ENCODE results near the gene YEATS2.
A peak's percentile ranks its signal among the peaks of the same experiment; 100 is the strongest.

Gene YEATS2

DNA sequence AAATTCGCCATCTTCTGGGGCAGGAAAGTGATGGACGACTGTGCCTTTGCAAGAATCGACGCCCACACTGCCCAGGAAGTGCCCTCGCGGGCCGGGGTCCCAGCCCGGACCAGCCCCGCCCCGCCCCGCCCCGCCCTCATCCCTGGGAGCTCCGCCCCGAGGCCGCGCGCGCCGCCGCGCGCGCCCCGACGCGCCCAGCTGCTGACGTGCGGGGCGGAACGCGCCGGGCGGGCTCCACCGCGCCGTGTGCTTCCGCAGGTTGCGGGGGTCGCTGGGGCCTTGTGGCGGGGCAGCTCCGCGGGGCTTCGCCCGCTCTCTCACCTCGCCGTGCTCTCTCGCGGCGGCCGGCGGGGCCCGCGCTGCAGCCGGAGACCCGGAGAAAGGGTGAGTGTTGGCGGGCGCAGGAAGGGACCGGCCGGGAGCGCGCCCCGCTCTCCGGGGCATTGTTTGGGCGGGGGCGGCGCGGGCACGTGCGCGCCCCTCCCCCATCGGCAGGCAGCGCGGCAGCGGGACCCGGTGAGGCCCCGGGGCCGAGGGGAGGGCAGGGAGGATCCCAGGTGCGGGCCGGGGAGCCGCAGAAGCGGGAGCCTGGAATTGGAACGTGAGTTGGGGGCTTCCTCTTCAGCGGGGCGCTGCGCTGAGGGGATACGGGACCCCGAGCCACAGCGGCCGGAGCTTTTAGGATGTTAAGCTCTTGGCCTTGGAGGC is at the start of gene YEATS2:
Gene YEATS2 (plus strand): TSS at position 188 of the 708 bp plus-strand sequence. CDS start 17,366 bp downstream, outside the sequence.
- TF ChIP-seq EZH2phosphoT487 (IDR thresholded peaks at IDR 0.05; ENCODE audit: low read depth), result no peak
- TF ChIP-seq, protein P1, sequence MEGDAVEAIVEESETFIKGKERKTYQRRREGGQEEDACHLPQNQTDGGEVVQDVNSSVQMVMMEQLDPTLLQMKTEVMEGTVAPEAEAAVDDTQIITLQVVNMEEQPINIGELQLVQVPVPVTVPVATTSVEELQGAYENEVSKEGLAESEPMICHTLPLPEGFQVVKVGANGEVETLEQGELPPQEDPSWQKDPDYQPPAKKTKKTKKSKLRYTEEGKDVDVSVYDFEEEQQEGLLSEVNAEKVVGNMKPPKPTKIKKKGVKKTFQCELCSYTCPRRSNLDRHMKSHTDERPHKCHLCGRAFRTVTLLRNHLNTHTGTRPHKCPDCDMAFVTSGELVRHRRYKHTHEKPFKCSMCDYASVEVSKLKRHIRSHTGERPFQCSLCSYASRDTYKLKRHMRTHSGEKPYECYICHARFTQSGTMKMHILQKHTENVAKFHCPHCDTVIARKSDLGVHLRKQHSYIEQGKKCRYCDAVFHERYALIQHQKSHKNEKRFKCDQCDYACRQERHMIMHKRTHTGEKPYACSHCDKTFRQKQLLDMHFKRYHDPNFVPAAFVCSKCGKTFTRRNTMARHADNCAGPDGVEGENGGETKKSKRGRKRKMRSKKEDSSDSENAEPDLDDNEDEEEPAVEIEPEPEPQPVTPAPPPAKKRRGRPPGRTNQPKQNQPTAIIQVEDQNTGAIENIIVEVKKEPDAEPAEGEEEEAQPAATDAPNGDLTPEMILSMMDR (IDR thresholded peaks at IDR 0.05; ENCODE audit: low read depth, low read length), result no peak
- H3K4me1 ChIP-seq (ENCODE audit: low read length), result peaks cover 16% of the 10 kb centered on the region
- peak within 1 kb of the TSS; percentile 97 for H2AFZ ChIP-seq (ENCODE audit: low read depth, low read length)
- peaks cover 55% of the 10 kb centered on the region for H3K79me2 ChIP-seq (ENCODE audit: low read length)
- H3K27me3 ChIP-seq (ENCODE audit: low read depth, low read length), result no peaks in the 10 kb centered on the region
- peaks cover 6% of the 10 kb centered on the region for H3K36me3 ChIP-seq (replicated peaks; ENCODE audit: low read depth, low read length)
- H3K4me2 ChIP-seq (ENCODE audit: low read length), result peak within 1 kb of the TSS; percentile 93
- H4K20me1 ChIP-seq (ENCODE audit: insufficient read depth, low read length), result peaks cover 37% of the 10 kb centered on the region
- peak within 1 kb of the TSS; percentile 78 for H3K27ac ChIP-seq (ENCODE audit: low read length)
- H3K9me3 ChIP-seq (ENCODE audit: insufficient read depth, low read length), result no peaks in the 10 kb centered on the region
- peak within 1 kb of the TSS; percentile 97 for H3K9ac ChIP-seq (ENCODE audit: low read length)
- H3K4me3 ChIP-seq (ENCODE audit: low read length), result peak within 1 kb of the TSS; percentile 93

DNA sequence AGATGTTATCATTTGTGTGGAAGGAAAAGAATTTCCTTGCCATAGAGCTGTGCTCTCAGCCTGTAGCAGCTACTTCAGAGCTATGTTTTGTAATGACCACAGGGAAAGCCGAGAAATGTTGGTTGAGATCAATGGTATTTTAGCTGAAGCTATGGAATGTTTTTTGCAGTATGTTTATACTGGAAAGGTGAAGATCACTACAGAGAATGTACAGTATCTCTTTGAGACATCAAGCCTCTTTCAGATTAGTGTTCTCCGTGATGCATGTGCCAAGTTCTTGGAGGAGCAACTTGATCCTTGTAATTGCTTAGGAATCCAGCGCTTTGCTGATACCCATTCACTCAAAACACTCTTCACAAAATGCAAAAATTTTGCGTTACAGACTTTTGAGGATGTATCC is 47.0 kb upstream of the YEATS2 start:
- no peak overlapping the region for H3K9ac ChIP-seq (ENCODE audit: low read length)
- peaks cover 20% of the 10 kb centered on the region for H3K36me3 ChIP-seq (replicated peaks; ENCODE audit: low read depth, low read length)
- no peak overlapping the region for H3K4me2 ChIP-seq (ENCODE audit: low read length)
- no peaks in the 10 kb centered on the region for H3K79me2 ChIP-seq (ENCODE audit: low read length)
- no peak overlapping the region for H3K27ac ChIP-seq (ENCODE audit: low read length)
- no peak overlapping the region for H3K4me3 ChIP-seq (ENCODE audit: low read length)
- H3K4me1 ChIP-seq (ENCODE audit: low read length), result no peaks in the 10 kb centered on the region
- TF ChIP-seq EZH2phosphoT487 (IDR thresholded peaks at IDR 0.05; ENCODE audit: low read depth), result no peak
- TF ChIP-seq, protein P1 (IDR thresholded peaks at IDR 0.05; ENCODE audit: low read depth, low read length), result no peak
- H2AFZ ChIP-seq (ENCODE audit: low read depth, low read length), result no peak overlapping the region
- no peaks in the 10 kb centered on the region for H4K20me1 ChIP-seq (ENCODE audit: insufficient read depth, low read length)
- H3K9me3 ChIP-seq (ENCODE audit: insufficient read depth, low read length), result no peaks in the 10 kb centered on the region
- no peaks in the 10 kb centered on the region for H3K27me3 ChIP-seq (ENCODE audit: low read depth, low read length)

DNA sequence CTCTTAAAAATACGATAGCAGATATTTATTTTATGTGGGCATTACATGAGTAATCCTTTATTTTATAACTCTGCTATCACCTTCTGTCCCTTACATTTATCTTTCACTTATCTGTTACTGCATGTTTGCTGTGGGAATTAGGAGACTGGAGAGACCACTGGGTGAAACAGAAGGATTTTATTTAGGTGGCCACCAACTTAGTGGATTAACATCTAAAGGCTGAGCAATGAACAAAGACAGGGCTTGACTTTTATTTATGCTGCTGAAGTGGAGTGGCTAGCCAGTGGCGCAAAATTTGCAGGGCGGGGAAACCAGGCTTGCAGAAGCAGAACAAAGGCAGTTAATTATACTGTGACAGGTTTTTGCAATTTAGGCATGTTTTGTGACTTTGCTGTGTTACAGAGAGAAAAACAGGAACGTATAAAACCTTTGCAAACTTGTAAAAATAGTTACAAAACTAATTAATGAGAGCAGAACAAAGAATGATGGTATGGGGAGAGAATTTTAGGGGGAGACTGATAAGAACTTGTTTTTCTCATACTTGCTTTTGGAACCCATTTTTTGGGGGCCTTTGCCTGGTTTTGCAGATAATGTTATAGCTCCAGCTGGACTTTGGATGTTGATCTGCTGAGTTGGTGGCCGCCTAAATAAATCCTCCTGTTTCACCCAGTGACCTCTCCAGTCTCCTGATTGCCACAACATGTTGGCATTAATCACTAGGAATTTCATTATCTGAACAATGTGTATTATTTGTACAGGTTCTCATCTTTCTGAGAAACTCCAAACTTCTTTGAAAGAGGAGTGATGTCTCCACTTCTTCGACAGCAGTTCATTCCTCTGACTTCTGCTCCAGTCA is 44.2 kb upstream of the YEATS2 start:
- H3K4me2 ChIP-seq (ENCODE audit: low read length), result no peak overlapping the region
- TF ChIP-seq, protein P1 (IDR thresholded peaks at IDR 0.05; ENCODE audit: low read depth, low read length), result no peak
- TF ChIP-seq EZH2phosphoT487 (IDR thresholded peaks at IDR 0.05; ENCODE audit: low read depth), result no peak
- no peaks in the 10 kb centered on the region for H3K79me2 ChIP-seq (ENCODE audit: low read length)
- no peaks in the 10 kb centered on the region for H3K4me1 ChIP-seq (ENCODE audit: low read length)
- H3K27ac ChIP-seq (ENCODE audit: low read length), result no peak overlapping the region
- no peak overlapping the region for H3K4me3 ChIP-seq (ENCODE audit: low read length)
- peaks cover 20% of the 10 kb centered on the region for H3K36me3 ChIP-seq (replicated peaks; ENCODE audit: low read depth, low read length)
- H2AFZ ChIP-seq (ENCODE audit: low read depth, low read length), result no peak overlapping the region
- H3K9me3 ChIP-seq (ENCODE audit: insufficient read depth, low read length), result no peaks in the 10 kb centered on the region
- no peaks in the 10 kb centered on the region for H3K27me3 ChIP-seq (ENCODE audit: low read depth, low read length)
- H4K20me1 ChIP-seq (ENCODE audit: insufficient read depth, low read length), result no peaks in the 10 kb centered on the region
- H3K9ac ChIP-seq (ENCODE audit: low read length), result no peak overlapping the region

DNA sequence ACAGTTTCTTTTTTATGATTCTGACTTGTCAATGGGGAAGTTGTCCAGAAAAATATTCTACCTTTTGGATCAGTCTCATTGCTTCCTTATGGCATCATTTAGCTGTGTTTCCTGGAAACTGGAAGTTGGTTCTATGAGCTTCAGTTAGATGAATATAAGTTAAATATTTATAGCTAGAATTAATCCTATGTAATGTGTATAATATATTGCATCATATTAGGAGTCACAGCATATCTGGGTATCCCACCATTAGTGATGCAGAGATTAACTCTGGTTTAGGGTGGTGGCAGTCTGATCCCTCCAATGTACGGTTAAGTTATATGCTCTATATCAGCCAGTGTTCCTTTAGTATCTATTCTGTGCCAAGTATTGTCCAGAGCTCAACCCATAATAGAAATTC is 42.9 kb upstream of the YEATS2 start:
- Histone ChIP-seq H3K79me2 (ENCODE audit: low read length) (no peaks in the 10 kb centered on the region), H3K9ac (ENCODE audit: low read length) (no peak overlapping the region), H3K4me3 (ENCODE audit: low read length) (no peak overlapping the region), H3K36me3 (replicated peaks; ENCODE audit: low read depth, low read length) (peaks cover 20% of the 10 kb centered on the region), H3K4me2 (ENCODE audit: low read length) (no peak overlapping the region), H4K20me1 (ENCODE audit: insufficient read depth, low read length) (no peaks in the 10 kb centered on the region), H3K9me3 (ENCODE audit: insufficient read depth, low read length) (no peaks in the 10 kb centered on the region), H3K4me1 (ENCODE audit: low read length) (no peaks in the 10 kb centered on the region), H3K27me3 (ENCODE audit: low read depth, low read length) (no peaks in the 10 kb centered on the region), H3K27ac (ENCODE audit: low read length) (no peak overlapping the region), H2AFZ (ENCODE audit: low read depth, low read length) (no peak overlapping the region)
- TF ChIP-seq, protein P1 (IDR thresholded peaks at IDR 0.05; ENCODE audit: low read depth, low read length), result no peak
- no peak for TF ChIP-seq EZH2phosphoT487 (IDR thresholded peaks at IDR 0.05; ENCODE audit: low read depth)

Measured in OCI-LY3 (cell line).